ENCODE measurements around the gene DDX49.

DDX49 gene

DNA sequence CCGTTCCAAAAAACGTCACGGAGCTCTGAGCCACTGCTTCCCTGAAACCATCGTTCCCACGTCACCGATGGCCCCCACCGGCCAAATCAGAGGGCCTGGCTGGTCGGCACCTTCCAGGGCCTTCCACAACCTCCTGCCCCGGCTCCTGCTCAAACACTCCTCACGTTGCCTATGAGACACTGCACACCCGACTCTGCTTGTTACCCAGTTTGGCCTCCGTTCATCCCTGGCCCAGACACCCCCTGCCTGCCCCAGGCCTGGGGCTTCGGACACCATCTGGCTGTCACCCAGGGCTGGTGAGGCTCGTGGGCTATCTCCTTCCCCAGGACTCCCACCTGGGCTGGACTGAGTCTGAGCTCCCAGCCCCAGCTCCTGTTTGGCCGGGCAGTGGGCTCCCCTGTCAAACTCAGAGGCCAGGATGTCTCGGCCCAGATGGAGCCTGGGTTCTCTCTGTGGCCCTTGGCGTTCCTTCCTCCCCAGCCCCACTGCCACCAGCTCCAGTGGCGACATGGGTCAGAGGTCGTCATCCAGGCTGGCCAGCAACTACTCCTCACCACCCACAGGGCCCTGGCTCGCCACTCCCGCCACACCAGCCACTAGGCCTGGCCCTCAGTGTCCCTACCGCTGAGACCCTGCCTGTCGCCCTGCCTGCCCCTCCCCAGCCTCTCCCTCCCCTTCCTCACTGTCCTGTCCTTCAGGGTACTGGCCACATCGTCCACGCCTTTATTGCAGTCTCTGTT is 41.3 kb upstream of the DDX49 start:
- POLR2A ChIA-PET = no interaction called here
- TF ChIP-seq, protein P1, sequence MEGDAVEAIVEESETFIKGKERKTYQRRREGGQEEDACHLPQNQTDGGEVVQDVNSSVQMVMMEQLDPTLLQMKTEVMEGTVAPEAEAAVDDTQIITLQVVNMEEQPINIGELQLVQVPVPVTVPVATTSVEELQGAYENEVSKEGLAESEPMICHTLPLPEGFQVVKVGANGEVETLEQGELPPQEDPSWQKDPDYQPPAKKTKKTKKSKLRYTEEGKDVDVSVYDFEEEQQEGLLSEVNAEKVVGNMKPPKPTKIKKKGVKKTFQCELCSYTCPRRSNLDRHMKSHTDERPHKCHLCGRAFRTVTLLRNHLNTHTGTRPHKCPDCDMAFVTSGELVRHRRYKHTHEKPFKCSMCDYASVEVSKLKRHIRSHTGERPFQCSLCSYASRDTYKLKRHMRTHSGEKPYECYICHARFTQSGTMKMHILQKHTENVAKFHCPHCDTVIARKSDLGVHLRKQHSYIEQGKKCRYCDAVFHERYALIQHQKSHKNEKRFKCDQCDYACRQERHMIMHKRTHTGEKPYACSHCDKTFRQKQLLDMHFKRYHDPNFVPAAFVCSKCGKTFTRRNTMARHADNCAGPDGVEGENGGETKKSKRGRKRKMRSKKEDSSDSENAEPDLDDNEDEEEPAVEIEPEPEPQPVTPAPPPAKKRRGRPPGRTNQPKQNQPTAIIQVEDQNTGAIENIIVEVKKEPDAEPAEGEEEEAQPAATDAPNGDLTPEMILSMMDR (IDR thresholded peaks at IDR 0.05; ENCODE audit: control extremely low read depth, extremely low read depth, low read depth, missing control alignments) = no peak
- CTCF ChIA-PET = interaction anchor here (0.7 to 1.3 kb wide), 3 partner anchors 11 to 284 kb away, joined by 3 to 4 read pairs (median 3); no protein-coding TSS in a partner anchor
- no peak for DNase-seq (ENCODE audit: extremely low spot score)

- CTCF ChIA-PET = no interaction called here
- POLR2A ChIA-PET = no interaction called here
- DNase-seq (ENCODE audit: extremely low spot score) = no peak
- TF ChIP-seq, protein P1 (IDR thresholded peaks at IDR 0.05; ENCODE audit: control extremely low read depth, extremely low read depth, low read depth, missing control alignments) = no peak
Measured at GRCh38 chr19:18878858-18879578, 40.5 kb upstream of the DDX49 start.

- ChIA-PET POLR2A (no interaction called here), CTCF (interaction anchor here (0.9 to 1.2 kb wide), 2 partner anchors 26 to 31 kb away, joined by 3 to 4 read pairs; no protein-coding TSS in a partner anchor)
- TF ChIP-seq, protein P1 (IDR thresholded peaks at IDR 0.05; ENCODE audit: control extremely low read depth, extremely low read depth, low read depth, missing control alignments) = no peak
- DNase-seq (ENCODE audit: extremely low spot score) = no peak
Measured at GRCh38 chr19:18879579-18880373, 39.7 kb upstream of the DDX49 start.

GRCh38 chr19:18881491-18881890 is 38.0 kb upstream of the DDX49 start:
- TF ChIP-seq, protein P1 (IDR thresholded peaks at IDR 0.05; ENCODE audit: control extremely low read depth, extremely low read depth, low read depth, missing control alignments) = no peak
- CTCF ChIA-PET = no interaction called here
- POLR2A ChIA-PET = no interaction called here
- DNase-seq (ENCODE audit: extremely low spot score) = no peak

DNA sequence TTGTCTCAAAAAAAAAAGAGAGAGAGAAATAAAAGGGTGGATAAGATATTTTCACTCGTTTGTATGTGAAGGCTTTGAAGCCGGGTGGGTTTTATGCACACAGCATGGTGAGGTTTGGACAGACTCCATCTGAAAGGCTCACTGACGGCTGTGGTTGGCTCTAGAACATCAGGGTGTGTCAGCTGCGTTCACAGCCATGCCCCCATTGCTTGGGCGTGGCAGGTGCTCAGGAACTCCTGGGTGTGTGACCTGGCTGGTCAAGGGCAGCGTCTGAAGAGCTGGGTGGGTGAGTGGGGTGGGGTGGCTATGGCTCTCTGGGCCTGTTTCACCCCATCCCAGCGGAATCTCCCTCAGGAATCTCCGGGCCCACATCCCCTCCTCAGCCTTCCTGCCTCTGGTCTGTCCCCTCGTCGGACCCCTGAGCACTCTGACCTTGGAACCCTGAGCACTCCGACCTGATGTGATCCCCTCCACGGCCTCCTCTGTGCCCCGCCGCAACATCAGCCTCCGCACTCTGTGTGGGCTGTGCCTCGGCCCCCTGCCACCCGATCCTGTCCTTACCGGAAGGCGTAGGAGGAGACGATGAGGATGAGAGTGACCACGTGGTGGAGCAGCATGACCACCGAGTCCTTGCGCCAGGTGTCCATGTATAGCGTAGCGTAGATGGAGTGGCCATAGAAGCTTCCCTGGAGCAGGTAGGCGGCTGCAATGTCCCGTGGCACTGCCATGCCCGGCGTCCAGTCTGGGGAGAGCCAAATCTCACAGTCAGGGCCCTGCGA is 35.8 kb upstream of the DDX49 start:
- POLR2A ChIA-PET = no interaction called here
- CTCF ChIA-PET = interaction anchor here (1.5 kb wide), 1 partner anchor 17 kb away, joined by 4 read pairs; no protein-coding TSS in a partner anchor
- TF ChIP-seq, protein P1 (IDR thresholded peaks at IDR 0.05; ENCODE audit: control extremely low read depth, extremely low read depth, low read depth, missing control alignments) = no peak
- DNase-seq (ENCODE audit: extremely low spot score) = no peak

DNA sequence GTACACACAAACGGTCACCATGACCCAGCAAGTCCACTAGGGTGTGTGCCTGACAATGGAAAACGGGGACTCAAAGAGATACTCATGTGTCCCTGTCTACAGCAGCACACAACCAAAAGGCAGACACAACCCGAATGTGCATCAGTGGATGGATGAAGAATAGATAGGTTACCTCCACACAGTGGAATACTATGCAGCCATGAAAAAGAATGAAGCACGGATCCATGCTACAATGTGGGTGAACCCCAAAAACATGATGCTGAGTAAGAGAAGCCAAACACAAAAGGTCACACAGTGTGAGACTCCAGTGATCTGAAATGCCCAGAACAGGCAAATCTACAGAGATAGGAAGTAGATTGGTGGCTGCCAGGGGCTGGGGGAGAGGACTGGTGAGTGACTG is 32.5 kb upstream of the DDX49 start:
- no peak for DNase-seq (ENCODE audit: extremely low spot score)
- TF ChIP-seq, protein P1 (IDR thresholded peaks at IDR 0.05; ENCODE audit: control extremely low read depth, extremely low read depth, low read depth, missing control alignments) = no peak
- ChIA-PET CTCF (no interaction called here), POLR2A (no interaction called here)
